PC-3 (cell line): ENCODE results near the gene USP40. TPM values are rescaled to one million over a fixed set of nuclear protein-coding genes. Genes with fewer than 3 reads are reported as not detected.
A peak's percentile ranks its signal among the peaks of the same experiment; 100 is the strongest.

Experiments
- ATAC-seq: fragments of 200-7000 bp; cut with Tn5 transposase; 2 replicates; pipeline ENCODE4 v1.9.1; 2020; ENCODE audit warnings: mild to moderate bottlenecking, moderate library complexity
- BruUV-seq: library from RNA; stranded (reverse); fragments of 400-500 nt; replicated peaks from 2 replicates; lab custom pipeline; 2021; lab: Mats Ljungman, UMichigan
- CTCF ChIA-PET: fragments of 300-600 bp; sonication (Branson Sonifier 250); formaldehyde crosslinking; loops from one replicate; lab custom pipeline; 2022; ENCODE audit warnings: antibody characterized with exemption; lab: Charles Lee
- POLR2A ChIA-PET: fragments of 300-600 bp; sonication (Branson Sonifier 250); formaldehyde crosslinking; loops from one replicate; lab custom pipeline; 2022; ENCODE audit warnings: antibody characterized with exemption; ENCODE audit not compliant: unreplicated experiment; lab: Charles Lee
- DNase-seq: peaks from one replicate; pipeline ENCODE4 v3.0.0-alpha.2; 2015
- H2AFZ ChIP-seq: fragments of 300-600 bp; sonication (generic); 2 replicates; pipeline ENCODE4 v1.6.0; 2016; ENCODE audit warnings: antibody characterized with exemption, low read length
- H3F3A ChIP-seq: fragments of 300-600 bp; sonication (generic); one replicate; pipeline ENCODE4 v1.6.0; 2017; ENCODE audit warnings: antibody characterized with exemption, low read length, control low read depth, mild to moderate bottlenecking; ENCODE audit not compliant: unreplicated experiment
- H3K27ac ChIP-seq: fragments of 300-600 bp; sonication (generic); 2 replicates; pipeline ENCODE4 v1.5.1; 2016; ENCODE audit warnings: mild to moderate bottlenecking, low read length
- H3K27me3 ChIP-seq: fragments of 300-600 bp; sonication (generic); 2 replicates; pipeline ENCODE4 v1.6.1; 2016; ENCODE audit warnings: low read length, mixed read lengths
- H3K36me3 ChIP-seq: fragments of 300-600 bp; sonication (generic); 2 replicates; pipeline ENCODE4 v1.6.1; 2016; ENCODE audit warnings: low read depth, mixed run types, low read length, mixed read lengths
- H3K4me1 ChIP-seq: fragments of 300-600 bp; sonication (generic); 2 replicates; pipeline ENCODE4 v1.5.1; 2016; ENCODE audit warnings: low read length; ENCODE audit not compliant: insufficient read depth
- H3K4me2 ChIP-seq: fragments of 300-600 bp; sonication (generic); 2 replicates; pipeline ENCODE4 v1.6.0; 2016; ENCODE audit warnings: low read length
- H3K4me3 ChIP-seq: fragments of 300-600 bp; sonication (generic); 2 replicates; pipeline ENCODE4 v1.5.1; 2016; ENCODE audit warnings: mild to moderate bottlenecking, low read length, mixed read lengths
- H3K79me2 ChIP-seq: fragments of 300-600 bp; sonication (generic); 2 replicates; pipeline ENCODE4 v1.6.1; 2017; ENCODE audit warnings: low read length, mixed read lengths
- H3K9ac ChIP-seq: fragments of 300-600 bp; sonication (generic); 2 replicates; pipeline ENCODE4 v1.6.0; 2016; ENCODE audit warnings: mild to moderate bottlenecking, low read length
- H3K9me2 ChIP-seq: fragments of 300-600 bp; sonication (generic); replicated peaks from 2 replicates; pipeline ENCODE4 v1.6.1; 2016; ENCODE audit warnings: mixed run types, low read length, mixed read lengths
- H3K9me3 ChIP-seq: fragments of 300-600 bp; sonication (generic); 2 replicates; pipeline ENCODE4 v1.6.1; 2016; ENCODE audit warnings: low read length, mixed read lengths
- H4K20me1 ChIP-seq: fragments of 300-600 bp; sonication (generic); 2 replicates; pipeline ENCODE4 v1.6.1; 2016; ENCODE audit warnings: low read length, mixed read lengths
- CTCF ChIP-seq: fragments of 300-600 bp; sonication (generic); conservative IDR thresholded peaks from 2 replicates; pipeline ENCODE4 v1.5.1; 2017; ENCODE audit warnings: antibody characterized with exemption, low read depth, mild to moderate bottlenecking, low read length
- EZH2 ChIP-seq: fragments of 300-600 bp; sonication (generic); IDR thresholded peaks from one replicate; pipeline ENCODE4 v1.6.1; 2017; ENCODE audit warnings: antibody characterized with exemption, mild to moderate bottlenecking, low read length; ENCODE audit not compliant: unreplicated experiment
- EZH2phosphoT487 ChIP-seq: fragments of 300-600 bp; sonication (generic); IDR thresholded peaks from 2 replicates; pipeline ENCODE4 v1.6.1; 2018; ENCODE audit warnings: mild to moderate bottlenecking, antibody characterized with exemption, low read length, borderline replicate concordance
- intact Hi-C: fragments of 100-400 bp; cut with micrococcal nuclease; formaldehyde crosslinking; loops from 2 replicates; pipeline ENCODE4 v1.9.0; 2023
- total RNA-seq: library from RNA; depleted of rRNA; stranded (reverse); fragments of >200 nt; gene quantifications from 2 replicates; pipeline ENCODE4 v1.2.3, GENCODE V29; 2014

The USP40 gene
- total RNA-seq, 1 experiment from 2014 or later, result 32.1 TPM

GRCh38 chr2:233556881-233557736 is 9.5 kb downstream of the USP40 start:
- Histone ChIP-seq H3K9me3 (no peaks in the 10 kb centered on the region), H3K36me3 (peaks cover 21% of the 10 kb centered on the region), H2AFZ (peak overlapping the region; percentile 57), H3K4me3 (peak overlapping the region; percentile 36; the same call in 1 of the 2 replicates), H3K4me1 (peaks cover 25% of the 10 kb centered on the region), H3K79me2 (0 out of 2 replicates have a peak, but pooled peaks cover 4% of the 10 kb centered on the region), H3K9ac (peak overlapping the region; percentile 69), H3K27ac (peak overlapping the region; percentile 97), H3F3A (peaks cover 12% of the 10 kb centered on the region), H4K20me1 (no peaks in the 10 kb centered on the region), H3K27me3 (no peaks in the 10 kb centered on the region), H3K4me2 (peak overlapping the region; percentile 74), H3K9me2 (no peaks in the 10 kb centered on the region)
- no TSS peak for BruUV-seq
- ChIA-PET CTCF (no interaction called here), POLR2A (interaction anchor here (0.6 kb wide), 1 partner anchor 224 kb away, joined by 5 read pairs; no protein-coding TSS in a partner anchor)
- DNase-seq (peak; percentile 65), ATAC-seq (peak; percentile 86)
- intact Hi-C loops, result no loop called here
- TF ChIP-seq EZH2phosphoT487 (no peak), CTCF (no peak), EZH2 (no peak)

DNA sequence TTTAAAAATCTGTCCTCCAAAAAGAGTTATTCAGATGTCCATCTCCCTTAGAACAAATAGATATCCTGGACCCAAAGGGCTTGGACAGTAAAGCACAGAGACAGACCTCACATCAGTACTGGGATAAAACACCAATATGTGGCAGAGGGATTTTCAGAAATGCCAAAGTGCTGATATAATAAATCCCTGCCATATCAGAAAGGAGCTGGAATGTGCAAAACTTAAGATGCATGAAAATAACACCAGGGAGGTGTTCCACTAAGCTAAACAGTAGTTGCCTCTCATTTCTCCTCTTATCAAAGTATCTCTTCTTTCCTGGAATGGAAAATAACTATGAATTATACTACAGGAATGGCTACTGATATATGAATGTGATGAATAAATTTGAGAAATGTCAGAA is 13.2 kb downstream of the USP40 start:
- DNase-seq (no peak), ATAC-seq (no peak)
- Histone ChIP-seq H3K4me2 (no peak overlapping the region), H3K9me2 (no peaks in the 10 kb centered on the region), H3K27ac (no peak overlapping the region), H3K9ac (no peak overlapping the region), H3K4me3 (no peak overlapping the region), H3K4me1 (peaks cover 31% of the 10 kb centered on the region), H3K79me2 (no peaks in the 10 kb centered on the region), H2AFZ (no peak overlapping the region), H3K36me3 (peaks cover 24% of the 10 kb centered on the region), H3K9me3 (no peaks in the 10 kb centered on the region), H3F3A (peaks cover 12% of the 10 kb centered on the region), H3K27me3 (no peaks in the 10 kb centered on the region), H4K20me1 (no peaks in the 10 kb centered on the region)
- no peak for TF ChIP-seq EZH2
- no peak for TF ChIP-seq CTCF
- no peak for TF ChIP-seq EZH2phosphoT487
- intact Hi-C loops, result loop anchor here (5.0 kb wide), 1 partner anchor 154 kb away; no protein-coding TSS in a partner anchor
- BruUV-seq, result no TSS peak
- ChIA-PET CTCF (no interaction called here), POLR2A (no interaction called here)

DNA sequence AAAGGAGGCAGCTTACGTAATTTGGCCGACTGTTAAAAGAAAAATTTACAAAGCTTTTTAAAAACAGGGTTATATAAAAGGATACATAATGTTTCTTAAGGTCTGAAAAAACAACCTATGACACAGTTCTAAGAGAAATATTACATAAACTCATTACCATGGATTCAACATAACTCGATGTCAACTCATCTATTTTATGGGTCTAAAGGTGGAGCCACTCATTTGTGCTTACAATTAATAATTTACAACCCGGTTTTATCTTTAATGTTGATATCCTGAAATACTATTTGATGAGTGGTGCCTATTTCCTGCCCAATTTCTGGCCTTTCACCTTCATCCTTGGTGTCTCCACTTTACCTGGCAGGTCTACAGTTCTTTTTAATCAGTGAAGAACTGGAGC is 15.1 kb downstream of the USP40 start:
- no TSS peak for BruUV-seq
- POLR2A ChIA-PET, result interaction anchor here (0.6 to 0.8 kb wide), 2 partner anchors 70 to 102 kb away, joined by 9 to 18 read pairs; no protein-coding TSS in a partner anchor
- TF ChIP-seq CTCF (no peak), EZH2 (no peak), EZH2phosphoT487 (no peak)

More for the DNA sequence above, 15.1 kb downstream of the USP40 start:
- Histone ChIP-seq H3K9me3 (no peaks in the 10 kb centered on the region), H3K36me3 (peaks cover 25% of the 10 kb centered on the region), H3K9me2 (no peaks in the 10 kb centered on the region), H3K4me1 (peaks cover 12% of the 10 kb centered on the region), H3K79me2 (no peaks in the 10 kb centered on the region), H3K4me3 (no peak overlapping the region), H3K27ac (no peak overlapping the region), H3K4me2 (no peak overlapping the region), H3K27me3 (no peaks in the 10 kb centered on the region), H4K20me1 (no peaks in the 10 kb centered on the region), H3K9ac (no peak overlapping the region), H3F3A (peaks cover 2% of the 10 kb centered on the region), H2AFZ (no peak overlapping the region)
- DNase-seq (no peak), ATAC-seq (peak; percentile 77)
- intact Hi-C loops, result loop anchor here (2.0 to 5.0 kb wide), 2 partner anchors 65 to 156 kb away; no protein-coding TSS in a partner anchor
- CTCF ChIA-PET, result no interaction called here
